Upper lobe of left lung (tissue), 4 donors: ENCODE data around the gene TC2N.

Experiments used
- CTCF ChIP-seq, 6 experiments: fragments of 450-650 bp in 4 of 6; fragments of 200-600 bp in 2 of 6; sonication (generic) in 2 of 6; IDR thresholded peaks; one replicate each; pipeline ENCODE4 v1.5.1; 2016 to 2019; ENCODE audit warnings: antibody characterized with exemption in 6 of 6
- EP300 ChIP-seq, 4 donors: sonication (generic); formaldehyde crosslinking; IDR thresholded peaks; one replicate each; pipeline ENCODE4 v1.5.1; 2017; ENCODE audit warnings: antibody characterized with exemption in 4 of 4, control low read depth in 2 of 4

GRCh38 chr14:91869556-91869955 lies 2.2 kb upstream of the TC2N start:
- TF ChIP-seq CTCF (IDR thresholded peaks at IDR 0.05) (no peak), EP300 (IDR thresholded peaks at IDR 0.05) (no peak)
